Inflammatory macrophage treated with lipopolysaccharide for 4 hours (primary cell): ENCODE data around the gene SHC2.
"Not testable (repeated sequence)": the region's sequence is repeated elsewhere in the genome, so short reads cannot be mapped to it uniquely, and the experiment has no call there.

Experiments
- DNase-seq: peaks from one replicate; pipeline ENCODE4 v3.0.0-alpha.2; 2020

The SHC2 gene

DNA sequence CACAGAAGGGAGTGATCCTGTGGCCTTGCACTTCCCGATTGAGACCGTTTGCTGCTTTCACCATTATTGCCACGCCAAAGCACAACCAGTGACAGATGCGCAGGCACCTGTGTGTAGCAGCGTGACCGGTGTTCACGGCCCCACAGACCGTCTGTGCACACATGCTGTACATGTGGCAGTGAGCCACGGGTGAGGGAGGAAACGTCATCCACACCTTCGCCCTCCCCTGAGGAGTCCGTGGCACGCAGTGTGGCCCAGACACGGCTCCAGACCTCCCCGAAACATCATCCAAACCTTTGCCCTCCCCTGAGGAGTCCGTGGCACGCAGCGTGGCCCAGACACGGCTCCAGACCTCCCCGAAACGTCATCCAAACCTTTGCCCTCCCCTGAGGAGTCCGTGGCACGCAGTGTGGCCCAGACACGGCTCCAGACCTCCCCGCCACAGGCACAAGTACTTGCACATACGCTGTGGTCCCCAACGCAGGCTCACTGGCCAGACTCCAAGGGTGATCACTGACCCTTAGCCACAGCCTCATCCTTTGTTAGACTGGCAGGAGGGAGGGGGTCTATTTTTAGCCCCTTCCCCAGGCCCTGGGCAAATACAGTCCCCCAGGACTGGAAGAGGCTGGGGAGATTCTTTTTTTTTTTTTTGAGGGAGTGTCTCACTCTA is 7.9 kb upstream of the SHC2 start:
- DNase-seq: no peak

- no peak for DNase-seq
Observed at GRCh38 chr19:467554-467953, 6.7 kb upstream of the SHC2 start.

DNA sequence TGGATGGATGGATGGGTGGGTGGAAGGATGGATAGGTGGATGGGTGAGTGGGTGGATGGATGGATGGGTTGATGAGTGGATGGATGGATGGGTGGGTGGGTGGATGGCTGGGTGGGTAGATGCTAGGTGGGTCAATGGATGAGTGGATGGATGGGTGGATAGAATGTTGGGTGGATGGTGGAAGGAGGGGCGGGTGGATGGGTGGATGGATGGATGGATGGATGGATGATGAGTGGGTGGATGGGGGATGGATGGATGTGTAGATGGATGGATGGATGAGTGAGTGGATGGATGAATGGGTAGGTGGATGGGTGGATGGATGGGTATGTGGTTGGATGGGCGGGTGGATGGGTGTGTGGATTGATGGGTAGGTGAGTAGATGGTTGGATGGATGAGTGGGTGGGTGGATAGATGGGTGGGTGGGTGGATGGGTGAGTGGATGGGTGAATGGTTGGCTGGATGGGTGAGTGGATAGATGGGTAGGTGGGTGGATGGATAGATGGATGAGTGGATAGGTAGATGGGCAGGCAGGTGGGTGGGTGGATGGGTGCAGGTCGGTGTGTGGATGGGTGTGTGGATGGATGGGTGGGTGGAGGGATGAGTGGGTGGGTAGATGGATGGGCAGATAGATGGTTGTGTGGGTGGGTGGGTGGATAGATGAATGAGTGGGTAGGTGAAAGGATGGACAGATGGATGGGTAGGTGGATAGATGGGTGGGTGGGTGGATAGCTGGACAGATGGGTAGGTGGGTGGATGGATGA is 4.4 kb upstream of the SHC2 start:
- no peak for DNase-seq

DNA sequence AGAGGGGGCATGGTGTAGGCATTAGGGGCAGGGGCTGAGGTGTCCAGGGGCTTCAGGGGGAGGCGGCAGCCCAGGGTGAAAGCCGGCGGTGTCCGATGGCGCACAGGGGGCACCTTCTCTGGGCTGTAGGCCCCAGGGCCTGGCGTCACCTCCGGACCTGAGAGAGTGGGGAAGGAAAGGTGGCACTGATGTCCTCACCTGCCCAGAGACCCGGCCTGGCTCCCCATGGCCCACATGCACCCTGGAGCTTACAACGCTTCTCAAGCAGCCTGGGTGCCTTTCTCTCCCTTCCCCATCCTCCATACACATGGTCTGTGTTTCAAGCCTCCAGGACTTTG is 3.3 kb upstream of the SHC2 start:
- DNase-seq: no peak

DNA sequence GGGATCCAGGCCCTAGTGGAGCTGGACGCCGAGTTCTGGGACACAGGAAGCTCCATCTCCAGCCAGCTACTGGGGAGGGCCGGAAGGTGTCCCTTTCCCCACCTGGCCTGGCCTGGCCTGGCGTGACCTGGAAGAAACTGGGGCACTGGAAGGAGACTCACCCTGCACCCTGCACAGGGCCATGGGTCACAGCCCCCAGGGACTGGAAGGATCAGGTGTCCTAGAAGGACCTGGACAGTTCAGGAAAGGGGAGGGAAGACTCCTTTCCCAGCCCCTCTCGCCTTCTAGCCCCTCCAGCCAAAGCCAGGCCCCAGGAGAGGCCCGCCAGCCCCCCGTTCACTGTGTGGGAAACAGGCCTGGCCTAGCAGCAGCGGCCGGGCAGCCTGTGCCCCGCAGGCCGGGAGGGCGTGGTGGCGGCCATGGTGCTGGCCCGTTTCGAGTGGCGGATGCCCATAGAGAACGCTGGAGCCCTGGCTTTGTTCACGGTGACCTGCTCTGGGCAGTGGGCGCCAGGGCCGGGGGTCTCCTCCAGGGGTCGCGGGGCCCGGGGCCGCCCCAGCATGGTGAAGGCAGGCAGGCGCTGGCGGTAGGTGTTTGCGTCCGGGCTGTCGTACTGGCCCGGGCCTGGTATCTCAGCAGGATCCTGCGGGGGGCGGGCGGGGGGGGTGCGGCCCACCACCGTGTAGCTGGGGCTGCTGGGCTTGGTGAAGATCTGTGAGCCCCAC is 2.8 kb upstream of the SHC2 start:
- DNase-seq: no peak

- no peak for DNase-seq
Observed at GRCh38 chr19:461721-462551, 1.1 kb upstream of the SHC2 start.

DNA sequence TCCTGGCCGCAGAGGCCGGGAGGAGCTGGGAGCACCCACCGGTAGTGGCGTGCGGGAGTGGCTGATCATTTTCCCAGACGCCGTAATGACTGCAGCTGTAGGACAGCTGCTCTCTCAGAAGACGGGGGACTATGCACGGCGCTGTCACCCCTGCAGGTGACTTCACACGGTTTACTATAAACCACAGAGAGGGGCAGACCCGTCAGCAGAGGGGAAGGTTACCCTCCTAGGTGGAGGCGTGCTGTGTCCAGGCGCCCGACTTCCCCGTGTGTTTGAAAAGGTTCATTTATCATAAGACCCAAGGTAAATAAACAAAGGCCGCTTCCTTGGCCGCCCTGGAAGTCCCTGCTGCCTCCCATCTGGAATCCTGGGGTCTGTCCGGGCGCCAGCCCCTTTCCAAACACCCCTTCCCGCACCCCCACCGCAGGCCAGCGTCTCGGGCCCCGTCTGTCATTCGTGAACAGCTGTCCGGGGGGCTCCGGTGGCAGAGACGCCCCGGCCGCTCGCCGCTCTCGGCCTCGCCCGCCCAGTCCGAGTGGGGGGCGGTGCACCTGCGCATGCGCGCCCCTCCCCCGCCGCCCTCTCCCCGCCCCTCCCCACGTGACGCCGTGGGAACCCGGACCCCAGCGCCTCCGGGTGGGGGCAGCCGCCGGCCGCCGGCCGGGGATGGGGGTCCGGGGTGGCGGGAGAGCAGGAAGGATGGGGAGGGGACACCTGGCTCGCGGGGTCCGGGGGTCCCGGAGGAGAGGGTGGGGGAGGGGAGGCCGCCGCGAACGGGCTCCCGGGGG is 915 bp downstream of the SHC2 start:
- no peak for DNase-seq

- DNase-seq: no peak
Observed at GRCh38 chr19:458091-459042, 2.5 kb downstream of the SHC2 start.

DNA sequence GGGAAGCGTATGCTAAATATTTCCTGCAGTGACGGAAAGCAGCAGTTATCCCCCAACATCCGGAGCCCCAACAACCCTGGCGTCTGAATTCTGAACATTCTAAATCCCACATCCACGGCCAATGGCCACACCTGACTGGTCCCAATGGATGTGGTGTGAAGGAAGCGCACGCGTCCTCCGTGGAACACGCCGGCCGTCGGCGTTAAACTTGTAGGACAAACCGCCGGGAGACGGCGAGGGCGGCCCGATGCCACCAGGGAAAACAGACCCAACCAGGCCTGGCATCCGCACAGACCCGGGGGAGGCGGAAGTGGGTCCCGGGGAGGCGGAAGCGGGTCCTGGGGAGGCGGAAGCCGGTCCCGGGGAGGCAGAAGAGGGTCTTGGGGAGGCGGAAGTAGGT is 3.2 kb downstream of the SHC2 start:
- no peak for DNase-seq

GRCh38 chr19:456547-457110 is 4.2 kb downstream of the SHC2 start:
- no peak for DNase-seq

DNA sequence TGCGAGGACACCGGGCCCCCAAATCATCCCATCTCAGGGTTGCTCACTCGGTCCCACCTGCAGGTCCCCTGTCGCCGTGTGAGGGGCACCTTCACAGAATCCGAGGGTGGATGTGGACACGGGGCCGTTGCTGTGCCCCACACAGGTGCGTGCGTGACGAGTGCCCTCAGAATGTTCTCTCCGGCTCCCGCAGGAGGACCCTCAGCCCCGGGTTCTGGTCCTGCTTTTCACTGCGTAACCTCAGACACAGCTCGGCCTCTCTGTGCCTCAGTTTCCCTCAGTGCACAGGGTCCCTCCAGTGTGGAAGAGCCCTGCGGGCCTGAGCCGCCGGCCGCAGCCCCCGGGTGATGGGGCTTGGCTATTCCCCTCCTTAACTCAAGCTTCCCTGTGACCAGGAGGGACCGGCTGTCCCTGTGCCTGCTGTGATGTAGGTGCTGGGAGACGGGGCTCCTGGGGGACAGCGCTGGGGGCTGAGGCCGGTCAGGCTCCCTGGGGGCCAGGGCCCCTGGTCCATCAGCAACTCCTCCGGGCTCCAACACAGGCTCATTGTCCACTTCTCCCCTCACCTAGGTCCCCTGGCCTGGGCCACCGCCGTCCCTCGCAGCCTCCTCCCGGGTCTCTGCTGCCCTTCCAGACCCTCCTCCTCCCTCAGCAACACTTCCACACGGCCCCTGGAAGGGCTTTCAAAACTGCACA is 4.8 kb downstream of the SHC2 start:
- no peak for DNase-seq

DNA sequence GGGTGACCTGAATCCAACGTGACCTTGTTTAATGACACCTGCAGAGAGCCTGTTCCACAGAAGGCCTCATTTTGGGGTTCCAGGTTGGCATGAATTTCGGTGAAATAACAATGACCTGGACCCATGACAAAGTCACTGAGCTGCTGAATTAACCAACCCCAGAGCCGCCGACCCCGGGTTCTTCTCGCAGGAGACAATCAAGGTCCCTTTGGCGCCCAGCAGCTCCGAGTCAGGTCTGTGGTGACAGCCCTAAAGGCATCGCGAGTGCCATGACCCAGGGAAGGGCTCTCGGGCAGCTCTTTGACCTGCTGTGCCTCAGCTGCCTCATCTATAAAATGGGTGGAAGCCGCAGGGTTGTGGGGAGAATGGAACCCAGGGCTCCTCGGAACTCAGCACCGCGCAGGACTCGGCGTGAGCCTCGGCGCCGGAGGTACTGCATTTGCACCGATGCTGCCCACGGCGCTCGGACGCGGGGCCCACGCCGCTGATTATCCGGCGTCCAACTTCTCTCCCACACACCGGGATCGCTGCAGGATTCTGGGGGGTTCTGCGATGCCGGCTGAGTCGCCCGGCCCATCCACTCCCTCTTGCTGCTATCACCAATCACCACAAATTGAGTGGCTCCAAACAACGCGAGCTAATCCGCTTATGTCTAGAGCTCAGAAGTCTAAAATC is 5.7 kb downstream of the SHC2 start:
- DNase-seq: no peak

GRCh38 chr19:453606-454005 is 7.2 kb downstream of the SHC2 start:
- no peak for DNase-seq

DNA sequence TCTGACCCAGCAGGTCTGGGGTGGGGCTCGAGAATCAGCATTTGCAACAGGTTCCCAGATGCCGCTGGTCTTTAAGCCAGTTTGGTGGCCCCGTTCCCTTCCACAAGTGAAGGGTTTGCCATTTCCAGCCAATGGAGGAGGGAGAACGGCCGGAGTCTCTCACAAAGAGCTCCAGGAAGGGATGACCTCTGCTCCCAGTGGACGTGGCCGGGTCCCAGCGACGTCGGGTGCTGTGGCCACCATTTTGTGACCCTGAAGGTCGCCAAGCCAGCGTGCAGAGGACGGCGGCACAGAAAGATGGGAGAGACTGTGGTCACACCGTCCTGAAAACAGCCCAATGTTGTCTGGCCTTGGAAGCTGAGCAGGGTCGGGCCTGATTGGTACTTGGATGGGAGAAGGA is 8.0 kb downstream of the SHC2 start:
- no peak for DNase-seq

GRCh38 chr19:450912-451481 is 9.8 kb downstream of the SHC2 start:
- not testable (repeated sequence) for DNase-seq

DNA sequence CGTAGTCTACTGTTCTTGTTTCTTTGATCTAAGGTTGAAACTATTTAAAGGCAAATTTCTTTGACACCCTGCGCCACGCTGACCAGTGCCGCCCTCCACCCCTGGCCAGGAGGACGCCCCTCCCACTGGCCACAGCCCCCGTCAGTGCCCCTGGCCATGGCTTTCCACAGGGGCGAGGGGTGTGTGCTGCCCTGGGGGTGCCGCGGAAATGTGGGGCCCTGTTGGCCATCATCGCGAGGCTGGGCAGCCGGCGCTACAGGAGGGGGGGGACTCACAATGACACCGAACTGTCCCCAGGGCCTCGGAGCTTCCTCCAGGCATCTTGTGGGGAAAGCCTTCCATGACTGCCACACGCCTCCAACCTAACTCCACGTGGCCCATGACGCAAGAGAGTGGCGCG is 10.9 kb downstream of the SHC2 start:
- DNase-seq: no peak

DNA sequence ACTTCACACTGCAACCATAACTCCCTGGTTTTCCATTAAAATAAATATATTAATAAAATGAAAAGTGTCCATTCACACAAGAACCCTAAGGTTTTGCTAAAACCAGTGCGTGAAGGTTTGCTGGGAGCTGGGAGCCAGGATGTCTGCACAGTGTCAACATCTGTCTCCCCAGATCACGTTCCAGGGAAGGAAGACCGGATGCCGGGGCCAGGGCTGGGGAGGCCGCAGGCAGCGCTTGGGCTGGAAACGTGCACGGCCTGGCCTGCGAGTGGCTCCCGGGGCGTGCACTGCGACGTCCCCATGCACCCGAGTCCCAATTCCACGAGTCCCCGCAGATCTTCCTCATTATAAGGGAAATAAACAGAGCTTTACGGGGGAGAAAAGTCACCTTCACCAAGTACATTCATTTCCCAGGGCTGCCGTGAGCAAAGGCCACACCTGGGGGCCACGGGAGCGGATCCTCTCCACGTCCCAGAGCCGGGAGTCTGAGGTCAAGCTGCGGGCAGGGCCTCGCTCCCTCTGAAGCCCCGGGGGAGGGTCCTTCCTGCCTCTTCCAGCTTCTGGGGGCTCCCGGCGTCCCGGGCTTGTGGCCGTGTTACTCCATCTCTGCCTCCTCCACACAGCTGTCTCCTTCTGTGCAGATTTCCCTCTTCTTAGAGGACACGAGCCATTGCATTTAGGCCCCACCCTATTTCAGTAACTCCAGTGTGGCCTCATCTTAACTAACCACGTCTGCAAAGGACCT is 12.8 kb downstream of the SHC2 start:
- no peak for DNase-seq

DNA sequence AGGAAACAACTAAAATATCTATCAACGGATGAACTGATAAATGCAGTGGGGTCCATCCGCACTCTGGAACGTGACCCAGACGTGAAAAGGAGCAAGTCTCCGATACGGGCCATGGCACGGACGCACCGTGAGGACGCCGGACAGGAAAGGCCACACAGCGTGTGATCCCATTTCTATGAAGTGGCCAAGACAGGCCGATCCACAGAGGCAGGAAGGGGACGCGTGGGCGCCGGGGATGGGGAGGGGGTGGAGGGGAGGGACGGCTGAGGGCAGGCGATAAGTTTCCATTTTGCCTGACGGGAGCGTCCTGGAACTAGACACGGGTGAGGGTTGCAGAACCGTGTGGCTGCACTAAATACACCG is 13.8 kb downstream of the SHC2 start:
- DNase-seq: no peak
